ENCODE data around the gene ABTB1. TPM values are rescaled to one million over a fixed set of nuclear protein-coding genes. Genes with fewer than 3 reads are reported as not detected.

Gene ABTB1
- total and polyA plus RNA-seq, 2 of the 13 experiments (the other 11 are each of a cell fraction or from before 2014, with no cell fraction given) = 0.42 to 14.5 TPM

DNA sequence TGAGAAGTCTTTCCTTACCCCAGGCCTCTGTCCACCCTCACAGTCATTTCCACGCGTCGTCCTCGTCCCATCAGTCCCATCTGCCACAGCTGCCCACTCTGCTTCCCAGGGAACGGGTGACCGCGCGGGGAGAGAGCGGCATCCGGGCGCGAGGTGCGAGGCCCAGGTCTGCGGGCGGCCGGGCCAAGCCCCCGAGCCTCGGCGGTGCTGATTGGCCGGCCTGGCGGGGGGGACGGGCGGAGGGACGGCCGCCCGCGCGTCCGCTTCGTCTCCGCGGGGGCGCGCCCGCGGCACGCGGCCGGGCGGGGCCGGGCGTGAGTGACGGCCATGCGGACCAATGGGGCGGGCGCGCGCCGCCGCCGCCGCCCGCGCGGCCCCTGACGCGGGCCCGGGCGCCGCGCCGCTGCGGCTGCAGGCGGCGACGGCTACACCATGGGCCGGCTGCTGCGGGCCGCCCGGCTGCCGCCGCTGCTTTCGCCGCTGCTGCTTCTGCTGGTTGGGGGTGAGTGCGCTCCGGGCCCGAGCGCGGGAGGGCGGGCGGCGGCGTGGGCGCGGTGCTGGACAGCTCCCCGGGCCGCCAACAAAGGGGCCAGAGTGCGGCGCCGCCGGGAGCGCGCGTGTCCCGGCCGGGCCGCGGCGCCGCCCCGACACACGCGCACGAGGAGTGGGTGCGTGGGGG lies 43.8 kb upstream of the ABTB1 start, which contains the start of gene PODXL2 (continued):
- TF ChIP-seq NFYC (CRISPR knock-in tag; IDR thresholded peaks at IDR 0.05) = peak; percentile 76
- TF ChIP-seq ZNF652 (CRISPR knock-in tag; IDR thresholded peaks at IDR 0.05; ENCODE audit: borderline replicate concordance, low read depth) = no peak
- TF ChIP-seq DR1 (CRISPR knock-in tag; IDR thresholded peaks at IDR 0.05) = peak; percentile 33; the same call in 1 of the 2 replicates
- no peak for TF ChIP-seq ZNF136 (CRISPR knock-in tag; IDR thresholded peaks at IDR 0.05; ENCODE audit: low read depth)
- TF ChIP-seq, protein P1, sequence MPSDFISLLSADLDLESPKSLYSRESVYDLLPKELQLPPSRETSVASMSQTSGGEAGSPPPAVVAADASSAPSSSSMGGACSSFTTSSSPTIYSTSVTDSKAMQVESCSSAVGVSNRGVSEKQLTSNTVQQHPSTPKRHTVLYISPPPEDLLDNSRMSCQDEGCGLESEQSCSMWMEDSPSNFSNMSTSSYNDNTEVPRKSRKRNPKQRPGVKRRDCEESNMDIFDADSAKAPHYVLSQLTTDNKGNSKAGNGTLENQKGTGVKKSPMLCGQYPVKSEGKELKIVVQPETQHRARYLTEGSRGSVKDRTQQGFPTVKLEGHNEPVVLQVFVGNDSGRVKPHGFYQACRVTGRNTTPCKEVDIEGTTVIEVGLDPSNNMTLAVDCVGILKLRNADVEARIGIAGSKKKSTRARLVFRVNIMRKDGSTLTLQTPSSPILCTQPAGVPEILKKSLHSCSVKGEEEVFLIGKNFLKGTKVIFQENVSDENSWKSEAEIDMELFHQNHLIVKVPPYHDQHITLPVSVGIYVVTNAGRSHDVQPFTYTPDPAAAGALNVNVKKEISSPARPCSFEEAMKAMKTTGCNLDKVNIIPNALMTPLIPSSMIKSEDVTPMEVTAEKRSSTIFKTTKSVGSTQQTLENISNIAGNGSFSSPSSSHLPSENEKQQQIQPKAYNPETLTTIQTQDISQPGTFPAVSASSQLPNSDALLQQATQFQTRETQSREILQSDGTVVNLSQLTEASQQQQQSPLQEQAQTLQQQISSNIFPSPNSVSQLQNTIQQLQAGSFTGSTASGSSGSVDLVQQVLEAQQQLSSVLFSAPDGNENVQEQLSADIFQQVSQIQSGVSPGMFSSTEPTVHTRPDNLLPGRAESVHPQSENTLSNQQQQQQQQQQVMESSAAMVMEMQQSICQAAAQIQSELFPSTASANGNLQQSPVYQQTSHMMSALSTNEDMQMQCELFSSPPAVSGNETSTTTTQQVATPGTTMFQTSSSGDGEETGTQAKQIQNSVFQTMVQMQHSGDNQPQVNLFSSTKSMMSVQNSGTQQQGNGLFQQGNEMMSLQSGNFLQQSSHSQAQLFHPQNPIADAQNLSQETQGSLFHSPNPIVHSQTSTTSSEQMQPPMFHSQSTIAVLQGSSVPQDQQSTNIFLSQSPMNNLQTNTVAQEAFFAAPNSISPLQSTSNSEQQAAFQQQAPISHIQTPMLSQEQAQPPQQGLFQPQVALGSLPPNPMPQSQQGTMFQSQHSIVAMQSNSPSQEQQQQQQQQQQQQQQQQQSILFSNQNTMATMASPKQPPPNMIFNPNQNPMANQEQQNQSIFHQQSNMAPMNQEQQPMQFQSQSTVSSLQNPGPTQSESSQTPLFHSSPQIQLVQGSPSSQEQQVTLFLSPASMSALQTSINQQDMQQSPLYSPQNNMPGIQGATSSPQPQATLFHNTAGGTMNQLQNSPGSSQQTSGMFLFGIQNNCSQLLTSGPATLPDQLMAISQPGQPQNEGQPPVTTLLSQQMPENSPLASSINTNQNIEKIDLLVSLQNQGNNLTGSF (CRISPR knock-in tag; IDR thresholded peaks at IDR 0.05) = peak; percentile 68
- TF ChIP-seq ARNT (IDR thresholded peaks at IDR 0.05) = no peak

All from HepG2 (cell line).